Left hindlimb (tissue), 1 donor: ENCODE data around the gene KRT77.

ENCODE experiments used
- DNase-seq: peaks from one replicate; pipeline ENCODE4 v3.0.0-alpha.2; 2018

Gene KRT77

DNA sequence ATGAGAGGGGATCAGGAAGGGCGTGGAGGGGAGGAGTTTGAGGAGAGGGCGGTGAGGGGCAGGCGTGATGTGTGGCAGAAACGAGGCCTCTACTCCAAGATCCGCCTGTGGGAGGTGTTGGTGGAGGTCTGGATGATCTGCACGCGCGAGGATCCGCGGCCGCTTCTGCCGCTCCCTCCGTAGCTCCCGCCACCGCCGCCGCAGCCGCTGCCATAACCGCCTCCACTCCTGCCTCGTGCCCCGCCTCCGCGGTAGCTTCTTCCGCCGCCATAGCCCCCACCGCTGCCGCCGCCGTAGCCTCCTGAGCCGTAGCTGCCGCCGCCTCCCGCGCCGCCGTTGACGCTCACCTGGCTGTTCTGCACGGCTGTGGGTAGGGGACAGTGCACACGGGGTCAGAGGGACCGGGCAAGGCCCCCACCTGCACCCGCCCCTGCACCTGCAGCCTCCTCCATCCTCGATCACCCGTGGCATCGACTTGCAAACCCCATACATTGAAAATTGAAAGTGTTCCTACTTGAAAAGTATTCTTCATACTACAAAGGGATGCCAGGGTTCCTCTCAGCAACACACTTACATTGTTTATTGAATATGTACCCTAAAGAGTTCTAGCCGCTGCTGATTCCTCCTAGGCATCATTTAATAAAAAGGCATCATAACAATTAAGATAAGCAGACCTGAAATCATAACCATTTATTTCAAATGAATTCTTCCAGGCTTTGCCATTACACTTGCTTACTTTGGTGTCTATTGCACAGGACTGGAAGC is 12.1 kb downstream of the KRT77 start:
- no peak for DNase-seq

DNA sequence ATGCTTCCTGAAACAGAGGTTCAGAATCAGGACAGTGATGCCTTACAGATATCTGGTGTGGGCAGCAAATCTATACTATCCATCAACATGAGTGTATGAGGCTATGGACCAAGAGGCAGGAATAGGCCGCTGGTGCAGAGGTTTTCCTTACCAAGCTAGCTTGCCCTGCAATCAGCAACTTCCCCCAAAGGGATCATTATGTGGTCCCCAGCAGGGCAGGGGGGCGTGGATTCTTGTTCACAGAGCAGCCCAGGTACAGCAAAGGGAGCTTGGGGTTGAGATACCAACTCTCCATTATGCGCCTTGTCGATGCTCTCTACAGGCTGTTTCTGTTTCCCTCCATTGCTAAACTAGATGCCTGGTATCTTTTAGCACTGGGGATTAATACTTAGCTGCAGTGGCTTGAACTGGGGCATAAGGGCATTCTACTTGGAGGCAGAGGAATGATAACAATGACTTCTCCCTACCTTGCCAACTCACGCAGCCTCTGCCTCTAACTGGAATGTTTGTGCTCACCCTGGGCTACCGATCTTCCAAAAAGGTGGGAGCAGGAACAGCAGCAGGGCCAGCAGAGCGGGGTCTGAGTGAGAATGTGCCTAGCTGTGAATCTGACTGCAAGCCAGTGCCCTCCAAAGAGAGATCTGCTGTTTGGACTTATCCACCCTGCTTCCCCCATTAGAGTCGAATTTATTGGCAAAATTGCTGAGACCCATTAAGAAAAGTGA is 12.8 kb downstream of the KRT77 start:
- DNase-seq, result no peak

DNA sequence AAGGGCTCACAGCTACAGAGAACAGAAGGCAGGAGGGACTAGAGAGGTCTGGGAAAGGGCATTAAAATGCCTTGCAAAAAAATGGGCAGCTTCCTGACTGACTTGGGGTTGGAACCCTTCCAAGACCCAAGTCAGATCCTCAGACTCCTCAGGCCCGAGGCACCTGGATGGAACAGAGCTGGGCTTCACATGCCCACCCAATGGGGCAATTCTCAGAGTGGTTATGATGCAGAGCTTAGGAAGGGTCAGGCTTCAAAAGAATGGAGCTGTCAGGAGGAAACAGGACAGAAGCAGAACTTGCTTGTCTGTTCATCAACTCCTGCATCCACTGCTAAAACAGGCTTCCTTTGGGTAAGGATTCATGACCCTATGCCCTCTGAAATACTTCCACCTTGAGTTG is 13.4 kb downstream of the KRT77 start:
- no peak for DNase-seq

DNA sequence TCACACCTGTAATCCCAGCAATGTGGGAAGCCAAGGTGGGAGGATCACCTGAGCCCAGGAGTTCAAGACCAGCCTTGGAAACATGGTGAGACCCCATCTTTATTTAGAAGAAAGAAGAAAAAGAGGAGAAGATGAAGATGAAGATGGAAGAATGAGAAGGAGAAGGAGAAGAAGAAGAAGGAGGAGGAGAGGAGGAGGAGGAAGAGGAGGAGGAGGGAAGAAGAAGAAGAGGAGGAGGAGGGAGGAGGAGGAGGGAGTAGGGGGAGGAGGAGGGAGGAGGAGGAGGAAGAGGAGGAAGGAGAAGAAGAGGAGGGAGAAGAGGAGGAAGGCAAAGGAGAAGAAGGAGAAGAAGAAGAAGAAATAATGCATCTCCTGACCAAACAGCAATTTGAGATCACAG is 14.1 kb downstream of the KRT77 start:
- no peak for DNase-seq

DNA sequence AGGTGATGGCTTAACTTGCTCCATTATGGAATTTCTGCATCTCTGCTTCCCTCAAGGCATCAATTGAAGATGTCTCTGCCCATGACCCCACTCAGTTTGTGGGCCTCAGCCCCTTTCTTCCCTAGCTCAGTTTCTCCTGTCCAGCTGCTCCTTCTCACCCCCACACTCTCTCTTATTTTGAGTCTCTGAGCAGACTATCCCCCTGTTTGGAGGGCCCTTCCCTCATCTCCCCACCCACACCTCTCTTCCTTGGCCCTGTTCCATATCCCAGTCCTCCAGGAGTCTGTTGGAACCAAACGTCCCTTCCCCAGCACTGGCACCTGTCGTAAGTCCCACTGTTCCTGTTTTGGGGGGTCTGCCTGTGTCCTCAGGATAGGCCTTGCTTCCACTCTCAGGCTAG is 14.8 kb downstream of the KRT77 start:
- no peak for DNase-seq

DNA sequence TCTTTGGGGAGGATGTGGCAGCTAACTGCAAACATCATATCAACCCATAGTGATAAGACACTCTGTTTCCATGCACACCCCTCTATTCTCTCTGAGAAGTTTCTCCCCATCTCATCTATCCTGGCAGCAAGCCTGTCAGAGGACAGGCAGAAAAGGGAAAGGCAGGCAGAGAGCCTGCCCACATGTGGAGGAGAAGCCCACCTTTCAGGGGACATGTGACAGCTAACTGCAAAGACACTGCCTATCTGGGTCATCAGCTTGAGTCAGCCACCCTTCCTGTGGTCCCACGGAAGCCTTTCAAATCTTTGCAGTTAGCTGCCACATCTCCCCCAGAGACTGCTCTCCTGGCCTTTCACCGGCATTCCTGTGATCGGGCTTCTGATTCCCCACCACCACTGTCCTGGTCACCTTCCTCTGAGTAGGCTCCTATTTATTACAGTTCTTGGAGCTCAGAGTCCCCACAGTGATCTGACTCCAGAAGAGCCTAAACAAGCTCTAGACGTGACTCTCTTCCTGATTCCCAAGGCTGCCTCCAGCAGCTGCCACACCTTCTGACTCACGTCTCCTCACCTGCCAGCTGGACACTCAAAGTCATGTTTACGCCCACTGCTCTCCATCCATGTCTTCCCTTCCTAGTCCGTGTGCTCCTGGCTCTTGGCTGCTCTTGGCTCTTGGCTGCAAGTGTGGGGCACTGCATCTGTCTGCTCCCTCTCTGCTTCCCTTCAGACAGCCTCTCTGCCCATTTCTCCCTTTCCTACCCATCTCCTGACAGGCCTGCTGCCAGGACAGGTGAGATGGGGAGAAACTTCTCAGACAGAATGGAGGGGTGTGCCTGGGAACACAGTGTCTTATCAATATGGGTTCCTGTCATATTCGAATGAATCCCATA is 15.6 kb downstream of the KRT77 start:
- no peak for DNase-seq

DNA sequence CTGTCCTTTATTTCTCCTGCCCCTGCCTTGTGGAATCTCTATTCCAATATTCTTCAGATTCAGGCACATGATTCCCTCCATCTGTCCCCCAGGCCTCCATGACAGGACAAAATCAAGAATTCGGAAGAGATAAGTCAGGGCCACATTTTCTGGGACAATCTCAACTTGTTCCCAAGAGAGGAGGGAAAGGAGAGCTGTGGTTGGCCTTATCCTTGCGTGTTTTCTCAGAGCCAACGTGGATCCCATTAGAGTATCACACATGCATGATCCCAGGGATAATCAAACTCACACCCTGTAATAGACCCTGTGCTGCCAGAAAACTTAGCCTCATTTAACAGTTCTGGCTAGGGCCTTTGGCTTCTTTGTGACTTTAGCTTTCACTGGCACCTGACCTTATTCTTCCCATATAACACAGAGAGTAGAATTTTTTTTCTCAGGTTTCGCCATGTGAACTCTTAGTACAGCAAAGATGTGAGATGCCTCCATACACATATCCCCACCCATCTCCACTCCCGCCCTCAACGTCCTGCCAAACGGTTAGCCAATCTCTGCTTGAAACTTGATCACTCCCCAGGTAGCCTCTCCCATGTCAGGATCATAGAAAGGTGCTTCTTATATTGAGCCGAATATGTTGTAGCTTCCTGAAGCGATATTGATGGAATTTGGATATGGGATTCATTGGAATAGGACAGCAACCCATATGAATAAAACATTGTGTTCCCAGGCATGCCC is 16.4 kb downstream of the KRT77 start:
- DNase-seq, result no peak

DNA sequence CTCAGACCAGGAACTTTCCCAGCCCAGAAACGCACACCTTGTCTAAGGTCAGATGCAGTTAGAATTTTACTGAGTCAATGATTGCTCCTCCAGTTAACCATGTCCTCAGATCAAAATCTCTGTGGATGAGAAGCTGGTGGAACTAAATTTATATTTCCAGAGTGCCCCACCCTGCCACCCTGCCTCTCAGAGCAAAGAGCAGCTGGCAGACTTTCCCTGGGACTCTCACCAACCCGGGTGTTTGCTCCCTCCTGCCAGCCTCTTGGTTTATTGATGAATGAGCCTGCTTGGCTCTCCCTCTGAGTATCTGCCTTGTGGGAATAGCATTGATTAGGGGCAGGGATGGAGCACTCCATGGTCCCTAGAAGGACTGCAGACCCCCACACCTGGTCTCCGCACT is 17.3 kb downstream of the KRT77 start:
- no peak for DNase-seq

DNA sequence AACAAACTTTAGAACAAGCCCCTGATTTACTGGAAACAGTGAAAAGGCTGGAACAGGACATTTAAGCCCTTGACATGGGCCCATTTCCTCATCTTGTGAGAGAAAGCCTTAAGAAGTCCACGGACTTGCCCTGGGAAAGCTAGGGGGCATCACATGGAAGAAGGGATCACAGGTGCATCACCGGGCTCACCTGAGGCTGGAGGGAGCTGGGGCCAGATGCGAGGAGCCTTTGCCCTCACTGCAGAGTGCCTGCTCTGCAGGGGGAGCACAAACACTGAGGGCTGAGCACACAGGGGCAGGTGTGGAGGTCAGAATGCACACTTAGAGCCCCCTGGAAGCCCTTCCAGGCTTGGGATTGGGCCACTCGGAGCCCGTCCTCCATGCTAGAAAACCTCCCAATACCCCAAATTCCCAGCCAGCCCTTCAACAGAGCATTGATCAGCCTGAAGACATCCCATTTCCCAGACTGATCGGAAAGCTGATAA is 17.9 kb downstream of the KRT77 start:
- DNase-seq, result no peak

DNA sequence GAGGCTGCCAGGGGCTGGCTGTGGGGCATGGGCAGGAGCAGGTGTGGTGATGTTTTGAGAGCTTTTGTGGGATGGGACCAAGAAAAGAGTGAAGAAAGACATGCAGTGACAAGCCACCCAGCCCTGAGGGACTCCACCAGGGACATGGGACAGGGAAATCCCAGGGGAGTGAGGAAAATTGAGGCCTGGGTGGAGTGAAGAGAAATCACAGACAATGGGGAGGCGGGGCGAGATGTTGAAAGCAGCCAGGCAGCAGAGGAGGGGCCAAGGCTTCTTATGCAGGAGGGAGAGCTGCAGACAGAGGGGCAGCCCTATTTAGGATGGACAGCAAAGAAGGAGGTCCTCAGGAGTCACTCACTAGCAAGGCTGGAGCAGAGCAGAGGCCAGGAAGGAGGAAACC is 18.9 kb downstream of the KRT77 start:
- no peak for DNase-seq

DNA sequence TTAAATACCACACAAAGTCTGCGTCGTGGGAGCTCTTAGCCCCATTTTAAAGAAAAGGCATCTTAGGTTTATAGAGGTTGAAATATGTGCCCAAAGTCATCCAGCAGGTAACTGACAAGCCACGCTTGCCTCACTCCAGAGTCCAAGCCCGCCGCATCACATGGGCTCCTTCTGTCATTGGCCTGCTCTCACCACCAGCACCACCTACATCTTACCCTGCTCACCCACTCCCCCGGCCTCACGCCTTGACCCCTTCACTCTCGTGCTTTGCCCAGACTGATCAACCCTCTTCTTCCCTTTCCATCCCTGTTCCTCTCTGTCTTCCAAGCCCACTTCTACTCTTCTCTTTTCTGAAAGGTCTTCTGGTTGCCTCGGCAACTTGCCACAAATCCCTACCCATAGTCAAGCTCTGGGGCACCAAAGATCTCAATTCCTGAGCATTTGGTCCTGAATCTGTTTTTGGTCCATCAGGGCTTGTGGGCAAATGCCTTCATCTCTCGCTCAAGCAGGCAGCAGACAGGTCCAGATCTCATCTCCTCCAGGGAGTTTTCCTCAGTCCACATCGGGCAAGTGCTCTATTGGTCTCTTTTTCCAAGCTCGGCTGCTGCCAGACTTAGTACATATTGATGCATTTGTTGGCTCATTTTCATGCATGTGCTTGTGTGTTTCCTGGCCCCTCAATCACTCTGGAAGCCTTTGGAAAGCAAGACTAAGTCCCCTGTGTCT is 19.6 kb downstream of the KRT77 start:
- no peak for DNase-seq

DNA sequence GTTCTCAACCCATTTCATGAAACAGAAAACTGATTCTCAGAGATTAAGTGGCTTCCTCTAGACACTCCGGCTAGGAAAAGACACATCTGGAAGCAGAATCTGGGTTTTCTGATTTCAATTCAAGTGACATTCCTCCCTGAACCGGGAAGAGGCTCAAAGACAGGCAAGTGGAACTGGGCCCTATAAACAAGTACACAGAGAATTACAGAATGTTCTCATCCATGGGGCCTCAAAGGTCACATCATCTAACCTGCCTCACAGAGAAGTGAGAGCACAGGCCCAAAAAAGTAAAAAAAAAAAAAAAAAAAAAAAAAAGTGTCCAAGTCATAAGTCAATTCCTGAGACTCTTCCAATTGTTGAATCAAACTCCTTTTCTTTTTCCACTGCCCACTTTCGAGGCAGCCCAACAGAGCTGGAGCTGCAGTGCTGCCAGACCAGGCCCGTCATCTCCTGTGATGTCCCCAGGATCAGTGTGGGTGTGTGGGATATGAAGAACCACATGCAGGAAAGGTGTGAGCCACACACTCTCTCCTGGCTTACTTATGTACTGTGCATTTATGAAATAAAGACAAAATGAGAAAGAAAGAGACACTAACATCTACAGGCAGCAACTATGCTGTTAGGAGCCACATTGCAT is 20.3 kb downstream of the KRT77 start:
- no peak for DNase-seq

DNA sequence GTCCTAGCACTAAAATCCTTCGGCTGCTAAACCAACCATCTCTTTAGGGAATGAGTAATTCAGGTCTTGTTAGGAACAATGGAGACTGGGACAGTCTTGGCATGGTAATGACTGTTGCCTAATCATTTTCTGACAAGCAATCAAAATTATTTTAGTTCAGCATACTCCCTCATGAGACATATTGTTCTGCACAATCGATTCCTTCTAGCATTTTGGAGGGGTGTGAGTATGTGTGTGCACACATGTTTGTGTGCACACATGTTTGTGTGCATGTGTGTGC is 21.0 kb downstream of the KRT77 start:
- DNase-seq, result no peak

DNA sequence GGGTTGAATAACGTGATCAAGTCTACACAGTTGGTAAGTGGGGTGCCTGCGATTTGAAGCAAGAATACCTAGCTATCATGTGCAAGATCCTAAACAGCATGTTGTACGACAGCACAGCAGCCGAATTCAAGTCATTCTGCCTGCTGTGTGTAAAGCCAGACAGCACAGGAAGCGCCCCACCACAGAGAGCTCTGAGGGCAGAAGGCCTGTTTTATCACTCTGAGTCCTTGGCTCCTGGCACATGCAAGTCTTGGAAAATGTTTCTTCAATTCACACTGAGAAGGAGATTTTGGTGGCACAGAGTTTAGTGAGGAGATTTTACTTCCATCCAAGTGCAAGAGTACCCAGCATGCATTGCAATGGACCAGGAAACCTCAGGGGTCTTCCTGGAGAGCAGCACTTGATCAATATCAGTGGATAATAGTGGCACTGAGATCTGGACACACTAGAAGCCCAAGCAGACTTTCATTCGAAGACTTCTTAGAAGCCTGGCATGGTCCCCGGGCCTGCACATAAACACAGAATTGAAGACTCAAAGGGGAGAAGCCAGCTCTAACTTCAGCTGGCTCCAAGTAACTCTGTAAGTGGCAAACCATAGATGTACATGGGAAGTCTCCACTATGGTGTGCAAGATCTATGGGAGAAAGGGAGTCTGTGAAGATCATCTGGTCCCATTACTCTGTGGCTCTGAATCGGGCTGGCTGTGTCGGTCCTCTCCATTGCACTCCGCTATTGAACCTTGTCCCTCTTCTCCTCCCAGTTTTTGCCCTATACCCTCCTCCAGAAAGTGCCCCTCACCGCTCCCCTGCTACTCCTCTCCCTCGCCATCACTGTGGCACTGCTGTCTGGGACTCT is 21.6 kb downstream of the KRT77 start:
- no peak for DNase-seq

DNA sequence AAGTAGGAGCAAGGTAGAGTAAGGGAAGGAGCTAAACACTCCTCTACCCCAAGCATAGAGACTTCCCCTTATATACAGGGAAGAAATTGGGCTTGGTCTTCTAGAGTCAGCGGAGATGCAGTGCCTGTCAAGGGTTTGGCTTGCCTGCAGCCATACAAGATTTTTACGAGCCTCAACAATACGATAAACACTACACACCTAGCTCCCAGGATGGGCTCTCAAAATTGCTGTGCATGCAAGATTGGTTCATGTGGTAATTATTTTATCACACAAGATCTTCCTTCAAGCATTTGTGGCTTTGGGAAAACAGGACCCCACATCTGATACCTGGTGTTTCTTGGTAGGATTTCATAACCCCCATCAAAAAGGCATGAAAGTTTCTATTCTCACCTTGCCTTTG is 23.0 kb downstream of the KRT77 start, which contains the start of gene KRT1:
Gene KRT1 (minus strand): TSS at position 45 of the 400 bp plus-strand sequence. CDS start 59 bp downstream, outside the sequence.
- DNase-seq, result no peak

DNA sequence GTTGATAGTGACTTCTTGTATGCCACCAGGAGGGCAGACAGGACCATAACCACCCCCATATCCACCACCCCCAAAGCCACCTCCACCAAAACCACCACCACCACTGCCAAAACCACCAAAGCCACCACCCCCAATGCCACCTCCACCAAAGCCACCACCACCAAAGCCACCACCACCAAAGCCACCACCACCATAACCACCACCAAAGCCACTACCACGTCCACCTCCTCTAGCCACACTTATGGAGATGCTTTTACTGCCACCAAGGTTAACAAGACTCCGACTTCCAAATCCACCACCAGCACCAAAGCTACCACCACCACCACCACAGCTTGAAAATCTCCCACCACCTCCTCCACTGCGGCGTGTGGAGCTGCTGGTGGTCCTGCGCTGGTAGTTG is 23.4 kb downstream of the KRT77 start:
- no peak for DNase-seq

DNA sequence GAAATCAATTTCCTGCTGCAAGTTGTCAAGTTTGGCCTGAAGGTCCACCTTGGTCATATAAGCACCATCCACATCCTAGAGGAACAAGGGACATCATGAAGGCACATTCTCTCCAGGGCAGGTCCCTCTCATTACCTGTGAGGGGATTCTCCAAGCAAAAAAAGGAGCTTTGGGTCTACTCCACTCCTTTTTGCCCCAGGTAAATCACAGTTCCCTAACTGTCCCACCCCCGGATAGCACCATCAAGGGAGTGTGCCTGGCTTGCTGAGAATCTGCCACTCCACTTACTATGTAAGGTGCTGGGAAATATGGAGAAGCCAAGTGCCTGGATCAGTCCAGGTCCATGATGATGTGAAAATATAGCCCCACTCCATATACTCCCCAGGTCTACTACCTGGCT is 25.7 kb downstream of the KRT77 start:
- no peak for DNase-seq

DNA sequence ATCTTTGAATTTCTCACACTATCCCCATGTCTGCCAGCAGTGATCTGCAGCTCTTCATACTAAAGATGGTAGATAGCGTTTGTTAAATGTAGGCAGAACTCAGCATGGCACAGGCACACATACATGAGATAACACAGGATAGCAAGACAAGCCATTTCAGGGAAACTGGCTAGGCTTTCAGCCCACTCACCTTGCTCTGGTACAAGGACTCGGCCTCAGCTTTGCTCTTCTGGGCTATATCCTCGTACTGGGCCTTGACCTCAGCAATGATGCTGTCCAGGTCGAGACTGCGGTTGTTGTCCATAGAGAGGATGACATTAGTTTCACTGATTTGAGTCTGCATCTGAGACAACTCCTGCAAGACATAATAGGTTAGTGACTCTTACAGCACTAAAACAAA is 26.2 kb downstream of the KRT77 start:
- DNase-seq, result no peak

DNA sequence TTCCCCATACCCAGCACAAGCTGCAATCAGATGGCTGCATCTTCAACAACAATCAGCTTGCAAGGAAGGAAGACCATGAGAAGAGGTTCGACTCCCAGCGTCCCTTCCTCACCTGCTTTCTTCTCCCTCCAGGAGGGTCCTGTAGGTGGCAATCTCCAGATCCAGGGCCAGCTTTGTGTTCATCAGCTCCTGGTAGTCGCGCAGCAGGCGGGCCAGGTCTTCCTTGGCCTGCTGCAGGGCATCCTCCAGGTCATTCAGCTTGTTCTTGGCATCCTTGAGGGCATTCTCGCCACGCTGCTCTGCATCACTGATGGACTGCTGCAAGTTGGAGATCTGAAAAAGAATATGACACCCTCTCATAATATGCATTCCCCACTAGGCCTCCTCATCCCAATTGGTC is 27.2 kb downstream of the KRT77 start:
- no peak for DNase-seq

DNA sequence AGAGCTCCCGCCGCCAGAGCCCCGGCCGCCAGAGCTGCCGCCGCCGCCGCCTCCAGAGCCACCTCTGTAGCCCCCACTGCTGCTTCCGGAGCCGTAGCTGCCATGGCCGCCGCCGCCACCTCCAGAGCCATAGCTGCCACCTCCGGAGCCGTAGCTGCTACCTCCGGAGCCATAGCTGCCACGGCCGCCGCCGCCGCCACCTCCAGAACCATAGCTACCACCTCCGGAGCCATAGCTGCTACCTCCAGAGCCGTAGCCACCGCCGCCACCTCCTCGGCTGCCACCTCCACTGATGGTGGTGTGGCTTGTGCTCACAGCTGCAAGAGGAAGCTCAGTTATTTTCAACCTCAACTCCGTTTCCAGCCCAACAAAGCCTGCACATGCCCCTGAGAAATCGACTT is 28.0 kb downstream of the KRT77 start:
- DNase-seq, result no peak

DNA sequence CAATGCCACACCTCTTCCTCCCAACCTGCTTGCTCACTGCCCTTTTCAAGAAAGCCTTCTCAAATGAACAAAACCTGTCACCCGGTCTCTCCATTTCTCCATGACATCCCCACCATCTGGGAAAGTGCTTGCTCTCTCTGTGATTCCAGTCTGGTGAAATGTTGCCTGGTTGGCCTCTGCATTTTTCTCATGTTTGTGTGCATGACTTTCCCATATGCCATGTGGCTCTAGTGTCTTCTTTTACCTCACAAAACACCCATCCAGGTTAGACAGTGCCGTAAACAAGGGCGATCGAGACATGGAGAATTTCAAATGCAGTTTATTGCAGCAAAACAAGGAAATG is 28.9 kb downstream of the KRT77 start:
- no peak for DNase-seq
